Ovary (tissue), 9 donors: ENCODE measurements around the gene IBA57. TPM values are rescaled to one million over a fixed set of nuclear protein-coding genes. Genes with fewer than 3 reads are reported as not detected.
A peak's percentile ranks its signal among the peaks of the same experiment; 100 is the strongest.

Experiments
- DNase-seq, 5 donors: peaks; one replicate each; pipeline ENCODE4 v3.0.0-alpha.2; 2019 to 2020
- H3K27ac ChIP-seq, 2 donors: fragments of 200-600 bp; one replicate each; pipeline versions ENCODE4 v1.5.1 to v1.8.0; 2019 to 2022
- H3K27me3 ChIP-seq: fragments of 200-600 bp; one replicate; pipeline ENCODE4 v1.8.0; 2022
- H3K36me3 ChIP-seq: fragments of 200-600 bp; sonication (generic); one replicate; pipeline ENCODE4 v1.5.1; 2019
- H3K4me1 ChIP-seq: one replicate; pipeline ENCODE4 v1.8.1; 2013; ENCODE audit warnings: mild to moderate bottlenecking, moderate library complexity; ENCODE audit not compliant: insufficient read depth
- H3K4me3 ChIP-seq: fragments of 200-600 bp; sonication (generic); one replicate; pipeline ENCODE4 v1.5.1; 2017
- H3K9me3 ChIP-seq, 2 donors: fragments of 200-600 bp in 1 of 2; sonication (generic) in 1 of 2; one replicate each; pipeline versions ENCODE4 v1.5.1 to v1.8.1; 2013 to 2019; ENCODE audit warnings: mild to moderate bottlenecking in 1 of 2, moderate library complexity in 1 of 2
- CTCF ChIP-seq, 3 donors: fragments of 450-650 bp in 2 of 3; fragments of 200-600 bp in 1 of 3; IDR thresholded peaks; one replicate each; pipeline versions ENCODE4 v1.5.1 to v1.8.0; 2016 to 2022; ENCODE audit warnings: antibody characterized with exemption in 3 of 3, mild to moderate bottlenecking in 1 of 3
- EP300 ChIP-seq: sonication (generic); formaldehyde crosslinking; IDR thresholded peaks from one replicate; pipeline ENCODE4 v1.6.1; 2017; ENCODE audit warnings: antibody characterized with exemption
- POLR2A ChIP-seq: fragments of 450-650 bp; IDR thresholded peaks from one replicate; pipeline ENCODE4 v1.6.1; 2017; ENCODE audit warnings: antibody characterized with exemption, mild to moderate bottlenecking, moderate library complexity
- WGBS, 3 donors: extraction: QIAGEN DNeasy Blood & Tissue Kit in 1 of 3; methylation state at CpG; one replicate each; pipeline versions ENCODE4 v1.1.5 to v1.1.7; 2013 to 2017; 5-methylcytosine and 5-hydroxymethylcytosine counted together
- intact Hi-C, 4 donors: fragments of 100-400 bp; cut with DNase I; formaldehyde crosslinking; loops; one replicate each; pipeline versions ENCODE4 v1.11.0 to v1.15.1; 2022 to 2023
- polyA plus RNA-seq, 2 donors: library from polyadenylated mRNA; stranded (reverse); fragments of 200-250 nt in 1 of 2; fragments of 350-450 nt in 1 of 2; fragmentation: Illumina TruSeq in 1 of 2; extraction: RNeasy Lipid Tissue Mini Kit (QIAGEN cat#74804) in 1 of 2; gene quantifications; one replicate each; pipeline ENCODE4 v1.2.3, GENCODE V29; 2013 to 2014
- total RNA-seq, 7 donors: library from RNA; depleted of rRNA in 2 of 7; stranded (reverse); fragments of >200 nt in 2 of 7; fragmentation: NEBNext Ultra II Directional in 3 of 7; extraction: Animal tissue kit (Norgen Biotek cat#: 25700) in 3 of 7; gene quantifications; one replicate each; pipeline versions ENCODE4 v1.1.0 to v1.2.4, GENCODE V29; 2016 to 2023
- donor health status: DM: no; HTN: no; CAD: no; lungs with moderate emphysema.
- donor health status: DM: no; HTN: no; CAD: no.
- donor health status: Bipolar disorder and iron deficiency.
- donor health status: DM: yes; HTN: yes; CAD: no.
- donor health status: DM: no; HTN: no; CAD: no.
- donor health status: DM: yes; HTN: yes; CAD: no.

Gene IBA57
- total and polyA plus RNA-seq, 9 donors, result 2.8 to 14.5 (median 9.0) TPM

- Histone ChIP-seq H3K4me1 (peaks cover 5% of the 10 kb centered on the region), H3K27me3 (no peaks in the 10 kb centered on the region), H3K36me3 (no peaks in the 10 kb centered on the region), H3K27ac (no peak overlapping the region), H3K9me3 (no peaks in the 10 kb centered on the region), H3K4me3 (no peak overlapping the region)
- intact Hi-C loops, result loop anchor here in 1 of 4 donors (10.0 kb wide), 1 partner anchor 245 kb away; a partner anchor contains a TSS
- TF ChIP-seq EP300 (no peak), CTCF (IDR thresholded peaks at IDR 0.05) (no peak), POLR2A (no peak)
- WGBS, 3 donors, result 66 to 84% (median 84%) methylated on average over 3 of the region's 3 CpGs
- no peak for DNase-seq
Measured at GRCh38 chr1:228209657-228210056, 44.1 kb downstream of the IBA57 start.

- Histone ChIP-seq H3K27ac (no peak overlapping the region), H3K4me1 (peaks cover 5% of the 10 kb centered on the region), H3K9me3 (no peaks in the 10 kb centered on the region), H3K27me3 (no peaks in the 10 kb centered on the region), H3K4me3 (no peak overlapping the region), H3K36me3 (no peaks in the 10 kb centered on the region)
- 80 to 92% (median 88%) methylated on average over 10 to 11 of the region's 11 CpGs for WGBS, 3 donors
- DNase-seq, result no peak
- TF ChIP-seq CTCF (IDR thresholded peaks at IDR 0.05), result no peak
- TF ChIP-seq EP300, result no peak
- TF ChIP-seq POLR2A, result no peak
- intact Hi-C loops, result loop anchor here in 1 of 4 donors (10.0 kb wide), 1 partner anchor 245 kb away; a partner anchor contains a TSS
Measured at GRCh38 chr1:228210076-228210651, 44.6 kb downstream of the IBA57 start.

GRCh38 chr1:228210712-228211530, 45.3 kb downstream of the IBA57 start:
- H3K36me3 ChIP-seq, result no peaks in the 10 kb centered on the region
- no peak overlapping the region for H3K4me3 ChIP-seq
- 90 to 94% (median 93%) methylated on average over 15 to 16 of the region's 16 CpGs for WGBS, 3 donors
- no peak overlapping the region for H3K27ac ChIP-seq
- H3K4me1 ChIP-seq, result peaks cover 5% of the 10 kb centered on the region
- H3K9me3 ChIP-seq, result no peaks in the 10 kb centered on the region
- DNase-seq, result no peak
- H3K27me3 ChIP-seq, result no peaks in the 10 kb centered on the region
- TF ChIP-seq CTCF (IDR thresholded peaks at IDR 0.05), result no peak
- no peak for TF ChIP-seq EP300
- TF ChIP-seq POLR2A, result no peak
- intact Hi-C loops, result loop anchor here in 1 of 4 donors (10.0 kb wide), 1 partner anchor 244 kb away; a partner anchor contains a TSS

DNA sequence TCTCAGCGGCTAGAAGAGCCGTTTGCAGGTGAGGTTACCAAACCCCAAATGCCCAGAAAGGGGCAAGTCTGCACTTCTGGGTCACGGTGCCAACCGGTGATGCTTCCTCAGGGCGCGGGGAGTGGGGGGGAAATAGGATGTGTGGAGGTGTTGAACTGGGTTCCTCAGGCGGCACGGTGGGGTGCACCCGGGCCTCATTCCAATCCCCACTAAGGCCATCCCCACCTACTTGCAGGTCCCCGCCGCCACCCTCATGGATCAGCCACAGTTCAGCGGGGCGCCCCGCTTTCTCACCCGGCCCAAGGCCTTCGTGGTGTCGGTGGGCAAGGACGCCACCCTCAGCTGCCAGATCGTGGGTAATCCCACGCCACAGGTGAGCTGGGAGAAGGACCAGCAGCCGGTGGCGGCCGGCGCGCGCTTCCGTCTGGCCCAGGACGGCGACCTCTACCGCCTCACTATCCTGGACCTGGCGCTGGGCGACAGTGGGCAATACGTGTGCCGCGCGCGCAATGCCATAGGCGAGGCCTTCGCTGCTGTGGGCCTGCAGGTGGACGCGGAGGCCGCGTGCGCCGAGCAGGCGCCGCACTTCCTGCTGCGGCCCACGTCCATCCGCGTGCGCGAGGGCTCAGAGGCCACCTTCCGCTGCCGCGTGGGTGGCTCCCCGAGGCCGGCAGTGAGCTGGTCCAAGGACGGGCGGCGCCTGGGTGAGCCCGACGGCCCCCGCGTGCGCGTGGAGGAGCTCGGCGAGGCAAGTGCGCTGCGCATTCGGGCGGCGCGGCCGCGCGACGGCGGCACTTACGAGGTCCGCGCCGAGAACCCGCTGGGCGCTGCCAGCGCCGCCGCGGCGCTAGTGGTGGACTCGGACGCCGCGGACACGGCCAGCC, 46.2 kb downstream of the IBA57 start:
- no peaks in the 10 kb centered on the region for H3K9me3 ChIP-seq
- intact Hi-C loops, result loop anchor here in 1 of 4 donors (10.0 kb wide), 1 partner anchor 243 kb away; a partner anchor contains a TSS
- WGBS, 3 donors, result 62 to 76% (median 75%) methylated on average over 81 to 96 of the region's 96 CpGs
- H3K36me3 ChIP-seq, result no peaks in the 10 kb centered on the region
- peaks cover 3% of the 10 kb centered on the region for H3K4me1 ChIP-seq
- H3K4me3 ChIP-seq, result no peak overlapping the region
- H3K27me3 ChIP-seq, result no peaks in the 10 kb centered on the region
- H3K27ac ChIP-seq, result no peak overlapping the region
- no peak for TF ChIP-seq POLR2A
- TF ChIP-seq EP300, result no peak
- no peak for TF ChIP-seq CTCF (IDR thresholded peaks at IDR 0.05)
- peak in 1 of 5 donors; percentile 23 for DNase-seq
